Stimulated activated CD4-positive, alpha-beta T cell treated with anti-CD3 and anti-CD28 coated beads, Interleukin-1b, Interleukin-23, amount 100 ng/mL, for 48 hours (primary cell): ENCODE data around the gene ERC2.

Experiments
- DNase-seq: peaks from one replicate; pipeline ENCODE4 v3.0.0-alpha.2; 2020

Gene ERC2

GRCh38 chr3:55723653-55724406, 744.4 kb downstream of the ERC2 start:
- DNase-seq, result no peak

GRCh38 chr3:55721716-55722484, 746.4 kb downstream of the ERC2 start:
- no peak for DNase-seq

- no peak for DNase-seq
Measured at GRCh38 chr3:55720614-55721013, 747.7 kb downstream of the ERC2 start.

- DNase-seq, result no peak
Measured at GRCh38 chr3:55719508-55719907, 748.8 kb downstream of the ERC2 start.

GRCh38 chr3:55719006-55719405, 749.3 kb downstream of the ERC2 start:
- DNase-seq, result no peak

GRCh38 chr3:55718521-55718921, 749.7 kb downstream of the ERC2 start:
- DNase-seq, result no peak

- DNase-seq, result no peak
Measured at GRCh38 chr3:55718074-55718473, 750.2 kb downstream of the ERC2 start.

GRCh38 chr3:55717481-55717880, 750.8 kb downstream of the ERC2 start:
- no peak for DNase-seq

GRCh38 chr3:55716611-55717225, 751.5 kb downstream of the ERC2 start:
- DNase-seq, result no peak

GRCh38 chr3:55716044-55716443, 752.2 kb downstream of the ERC2 start:
- no peak for DNase-seq

- DNase-seq, result no peak
Measured at GRCh38 chr3:55714057-55714456, 754.2 kb downstream of the ERC2 start.

- DNase-seq, result no peak
Measured at GRCh38 chr3:55711646-55712045, 756.6 kb downstream of the ERC2 start.

- DNase-seq, result no peak
Measured at GRCh38 chr3:55709411-55710012, 758.8 kb downstream of the ERC2 start.

- DNase-seq, result no peak
Measured at GRCh38 chr3:55708921-55709320, 759.3 kb downstream of the ERC2 start.

GRCh38 chr3:55708242-55708641, 760.0 kb downstream of the ERC2 start:
- no peak for DNase-seq

- no peak for DNase-seq
Measured at GRCh38 chr3:55704521-55704920, 763.7 kb downstream of the ERC2 start.

GRCh38 chr3:55702822-55703221, 765.4 kb downstream of the ERC2 start:
- DNase-seq, result no peak

- DNase-seq, result no peak
Measured at GRCh38 chr3:55701997-55702396, 766.3 kb downstream of the ERC2 start.

GRCh38 chr3:55698831-55699230, 769.4 kb downstream of the ERC2 start:
- no peak for DNase-seq

GRCh38 chr3:55697177-55697865, 770.9 kb downstream of the ERC2 start:
- DNase-seq, result no peak

- no peak for DNase-seq
Measured at GRCh38 chr3:55692957-55693558, 775.2 kb downstream of the ERC2 start.

GRCh38 chr3:55692295-55692956, 775.8 kb downstream of the ERC2 start:
- DNase-seq, result no peak
